Keratinocyte (primary cell): Measurements from ENCODE around the gene PDZRN3. TPM values are rescaled to one million over a fixed set of nuclear protein-coding genes. Genes with fewer than 3 reads are reported as not detected.

ENCODE experiments used
- DNase-seq: peaks from one replicate; pipeline ENCODE4 v3.0.0-alpha.2; 2011; ENCODE audit warnings: low read depth, missing footprints, low spot score
- FAIRE-seq: peaks from 2 replicates; lab custom pipeline; 2011; peaks lifted over from hg19 to GRCh38; lab: Jason Lieb, UNC
- H2AFZ ChIP-seq: 2 replicates; pipeline ENCODE4 v1.6.0; 2012; ENCODE audit warnings: low read length, control low read depth, inconsistent platforms; ENCODE audit not compliant: control insufficient read depth
- H3K27ac ChIP-seq: 2 replicates; pipeline ENCODE4 v1.5.1; 2011; ENCODE audit warnings: low read length; ENCODE audit not compliant: control insufficient read depth, insufficient read depth
- H3K27me3 ChIP-seq: 3 replicates; pipeline ENCODE4 v1.6.0; 2011; ENCODE audit warnings: low read length; ENCODE audit not compliant: control insufficient read depth, insufficient read depth; ENCODE audit errors: extremely low read depth
- H3K36me3 ChIP-seq, 2 experiments: 2 replicates in 1 of 2; 3 replicates in 1 of 2; pipeline ENCODE4 v1.5.1; 2011; ENCODE audit warnings: low read length in 2 of 2, mild to moderate bottlenecking in 1 of 2; ENCODE audit not compliant: control insufficient read depth in 2 of 2, insufficient read depth in 2 of 2; ENCODE audit errors: extremely low read depth in 1 of 2
- H3K4me1 ChIP-seq: 3 replicates; pipeline ENCODE4 v1.5.1; 2011; ENCODE audit warnings: low read length; ENCODE audit not compliant: control insufficient read depth, insufficient read depth; ENCODE audit errors: extremely low read depth
- H3K4me2 ChIP-seq: 3 replicates; pipeline ENCODE4 v1.6.0; 2011; ENCODE audit warnings: low read depth, low read length; ENCODE audit not compliant: control insufficient read depth, insufficient read depth; ENCODE audit errors: extremely low read depth
- H3K4me3 ChIP-seq, 3 experiments: fragments of 200-600 bp in 1 of 3; sonication (generic) in 1 of 3; 2 replicates in 2 of 3; 3 replicates in 1 of 3; pipeline ENCODE4 v1.5.1; 2011 to 2016; ENCODE audit warnings: low read length in 3 of 3, mild to moderate bottlenecking in 3 of 3, control low read depth in 2 of 3, inconsistent platforms in 1 of 3, low read depth in 1 of 3, mixed read lengths in 1 of 3, mixed run types in 1 of 3, moderate library complexity in 1 of 3; ENCODE audit not compliant: control insufficient read depth in 2 of 3, insufficient read depth in 2 of 3; ENCODE audit errors: extremely low read depth in 1 of 3
- H3K79me2 ChIP-seq: 2 replicates; pipeline ENCODE4 v1.6.0; 2012; ENCODE audit warnings: low read length; ENCODE audit not compliant: control insufficient read depth, insufficient read depth
- H3K9ac ChIP-seq: 3 replicates; pipeline ENCODE4 v1.6.0; 2011; ENCODE audit warnings: low read length; ENCODE audit not compliant: control insufficient read depth, insufficient read depth; ENCODE audit errors: extremely low read depth
- H3K9me1 ChIP-seq: 3 replicates; pipeline ENCODE4 v1.6.0; 2011; ENCODE audit warnings: low read length; ENCODE audit not compliant: control insufficient read depth, insufficient read depth; ENCODE audit errors: extremely low read depth
- H3K9me3 ChIP-seq: 2 replicates; pipeline ENCODE4 v1.5.1; 2012; ENCODE audit warnings: low read depth, low read length; ENCODE audit not compliant: control insufficient read depth
- H4K20me1 ChIP-seq: 3 replicates; pipeline ENCODE4 v1.6.0; 2011; ENCODE audit warnings: low read length; ENCODE audit not compliant: control insufficient read depth, insufficient read depth; ENCODE audit errors: extremely low read depth
- EZH2 ChIP-seq: IDR thresholded peaks from one replicate; pipeline ENCODE4 v1.6.1; 2012; ENCODE audit warnings: inconsistent platforms, mild to moderate bottlenecking, low read length, moderate library complexity
- dilution Hi-C: fragments of 300-500 bp; cut with MboI; formaldehyde crosslinking; loops from one replicate; pipeline ENCODE4 v1.7.0; 2020; ENCODE audit warnings: low sequenced_read_pairs; ENCODE audit not compliant: extremely low pct_ligation_motif_present
- polyA plus RNA-seq, 5 experiments: library from polyadenylated mRNA; depleted of rRNA in 3 of 5; stranded (reverse) in 3 of 5; stranded (forward) in 1 of 5; unstranded in 1 of 5; fragments of >200 nt; gene quantifications; 1 replicate in 1 of 5; 2 replicates in 3 of 5; 3 replicates in 1 of 5; pipeline versions ENCODE4 v1.2.1 to v1.2.3, GENCODE V29; 2011 to 2012; ENCODE audit warnings: missing spikeins in 2 of 5, low read depth in 1 of 5, low replicate concordance in 1 of 5
- TF ChIP-seq, protein P1 (sequence below), 3 experiments: IDR thresholded peaks in 1 of 3; conservative IDR thresholded peaks in 1 of 3; optimal IDR thresholded peaks in 1 of 3; 2 replicates in 2 of 3; 3 replicates in 1 of 3; pipeline versions ENCODE3 to v1.5.1; 2011; ENCODE audit warnings: low read length in 3 of 3, mild to moderate bottlenecking in 3 of 3, moderate library complexity in 2 of 3, control low read depth in 1 of 3, inconsistent platforms in 1 of 3; ENCODE audit not compliant: insufficient read depth in 2 of 3; ENCODE audit errors: extremely low read depth in 1 of 3

Gene PDZRN3
- polyA plus RNA-seq, 1 donor (not counting 4 experiments of a cell fraction or from before 2014, with no cell fraction given): not detected

- no peak overlapping the region for H3K4me3 ChIP-seq
- no peak overlapping the region for H3K4me2 ChIP-seq
- no peaks in the 10 kb centered on the region for H3K4me1 ChIP-seq
- no peaks in the 10 kb centered on the region for H3K27me3 ChIP-seq
- dilution Hi-C loops: no loop called here
- H2AFZ ChIP-seq: no peak overlapping the region
- H4K20me1 ChIP-seq: no peaks in the 10 kb centered on the region
- no peak for DNase-seq
- TF ChIP-seq EZH2: no peak
- TF ChIP-seq, protein P1, sequence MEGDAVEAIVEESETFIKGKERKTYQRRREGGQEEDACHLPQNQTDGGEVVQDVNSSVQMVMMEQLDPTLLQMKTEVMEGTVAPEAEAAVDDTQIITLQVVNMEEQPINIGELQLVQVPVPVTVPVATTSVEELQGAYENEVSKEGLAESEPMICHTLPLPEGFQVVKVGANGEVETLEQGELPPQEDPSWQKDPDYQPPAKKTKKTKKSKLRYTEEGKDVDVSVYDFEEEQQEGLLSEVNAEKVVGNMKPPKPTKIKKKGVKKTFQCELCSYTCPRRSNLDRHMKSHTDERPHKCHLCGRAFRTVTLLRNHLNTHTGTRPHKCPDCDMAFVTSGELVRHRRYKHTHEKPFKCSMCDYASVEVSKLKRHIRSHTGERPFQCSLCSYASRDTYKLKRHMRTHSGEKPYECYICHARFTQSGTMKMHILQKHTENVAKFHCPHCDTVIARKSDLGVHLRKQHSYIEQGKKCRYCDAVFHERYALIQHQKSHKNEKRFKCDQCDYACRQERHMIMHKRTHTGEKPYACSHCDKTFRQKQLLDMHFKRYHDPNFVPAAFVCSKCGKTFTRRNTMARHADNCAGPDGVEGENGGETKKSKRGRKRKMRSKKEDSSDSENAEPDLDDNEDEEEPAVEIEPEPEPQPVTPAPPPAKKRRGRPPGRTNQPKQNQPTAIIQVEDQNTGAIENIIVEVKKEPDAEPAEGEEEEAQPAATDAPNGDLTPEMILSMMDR (optimal IDR thresholded peaks at IDR 0.05 in 1 of 3, IDR thresholded peaks at IDR 0.05 in 1 of 3, conservative IDR thresholded peaks at IDR 0.05 in 1 of 3; ENCODE audit: extremely low read depth in 1 of 3, insufficient read depth in 2 of 3, low read length in 3 of 3): no peak
- no peaks in the 10 kb centered on the region for H3K9me3 ChIP-seq
- no peaks in the 10 kb centered on the region for H3K36me3 ChIP-seq
- H3K79me2 ChIP-seq: no peaks in the 10 kb centered on the region
- no peak for FAIRE-seq
- no peaks in the 10 kb centered on the region for H3K9me1 ChIP-seq
- H3K27ac ChIP-seq: no peak overlapping the region
- H3K9ac ChIP-seq: no peak overlapping the region
Observed at GRCh38 chr3:73633916-73634344, 9.2 kb upstream of the PDZRN3 start.

GRCh38 chr3:73633453-73633852 lies 8.7 kb upstream of the PDZRN3 start:
- no peaks in the 10 kb centered on the region for H3K79me2 ChIP-seq
- DNase-seq (no peak), FAIRE-seq (no peak)
- H2AFZ ChIP-seq: no peak overlapping the region
- no peak overlapping the region for H3K27ac ChIP-seq
- H3K36me3 ChIP-seq: no peaks in the 10 kb centered on the region
- TF ChIP-seq EZH2: no peak
- TF ChIP-seq, protein P1 (optimal IDR thresholded peaks at IDR 0.05 in 1 of 3, IDR thresholded peaks at IDR 0.05 in 1 of 3, conservative IDR thresholded peaks at IDR 0.05 in 1 of 3; ENCODE audit: extremely low read depth in 1 of 3, insufficient read depth in 2 of 3, low read length in 3 of 3): no peak
- no peaks in the 10 kb centered on the region for H3K27me3 ChIP-seq
- no peak overlapping the region for H3K4me2 ChIP-seq
- no peaks in the 10 kb centered on the region for H3K4me1 ChIP-seq
- dilution Hi-C loops: no loop called here
- H3K9me1 ChIP-seq: no peaks in the 10 kb centered on the region
- H3K4me3 ChIP-seq: no peak overlapping the region
- no peak overlapping the region for H3K9ac ChIP-seq
- no peaks in the 10 kb centered on the region for H4K20me1 ChIP-seq
- H3K9me3 ChIP-seq: no peaks in the 10 kb centered on the region
